K562 (cell line): ENCODE results near the gene MAPK1IP1L. TPM values are rescaled to one million over a fixed set of nuclear protein-coding genes. Genes with fewer than 3 reads are reported as not detected.

Experiments used
- ASH1L ChIP-seq: fragments of 450-650 bp; IDR thresholded peaks from 2 replicates; pipeline ENCODE4 v1.6.1; 2018; ENCODE audit warnings: borderline replicate concordance, mild to moderate bottlenecking, low read depth; ENCODE audit not compliant: partially characterized antibody
- BCLAF1 ChIP-seq, 2 experiments: fragments of 450-650 bp in 1 of 2; IDR thresholded peaks; 2 replicates each; pipeline ENCODE4 v1.6.1; 2011 to 2017; ENCODE audit warnings: low read depth in 2 of 2, antibody characterized with exemption in 1 of 2, borderline replicate concordance in 1 of 2, low read length in 1 of 2, mild to moderate bottlenecking in 1 of 2, mixed read lengths in 1 of 2; ENCODE audit not compliant: control insufficient read depth in 1 of 2
- BRD4 ChIP-seq: fragments of 200-600 bp; sonication (generic); IDR thresholded peaks from 2 replicates; pipeline ENCODE4 v1.6.1; 2017; ENCODE audit warnings: inconsistent platforms
- CTBP1 ChIP-seq: fragments of 450-650 bp; IDR thresholded peaks from 2 replicates; pipeline ENCODE4 v1.6.1; 2016; ENCODE audit warnings: borderline replicate concordance
- CTCF ChIP-seq, 3 experiments: IDR thresholded peaks in 2 of 3; conservative IDR thresholded peaks in 1 of 3; 2 replicates each; pipeline ENCODE4 v1.5.1; 2011 to 2012; ENCODE audit warnings: low read length in 3 of 3, mild to moderate bottlenecking in 3 of 3, control low read depth in 2 of 3, improper control_type of control experiment in 1 of 3, inconsistent platforms in 1 of 3, low read depth in 1 of 3, mixed read lengths in 1 of 3, moderate library complexity in 1 of 3; ENCODE audit not compliant: insufficient read depth in 2 of 3
- ELF1 ChIP-seq: fragments of 200-800 bp; sonication (Bioruptor generic); IDR thresholded peaks from 2 replicates; pipeline ENCODE4 v1.6.1; 2016; ENCODE audit warnings: missing genetic modification characterization, missing compliant biosample characterization
- GABPA ChIP-seq: fragments of 200-800 bp; sonication (Bioruptor generic); conservative IDR thresholded peaks from 2 replicates; pipeline ENCODE4 v1.6.1; 2016; ENCODE audit warnings: low read depth, missing genetic modification characterization, missing compliant biosample characterization
- OTX1 ChIP-seq: fragments of 450-650 bp; formaldehyde crosslinking; IDR thresholded peaks from 2 replicates; pipeline ENCODE4 v1.4.0; 2022; ENCODE audit warnings: mild to moderate bottlenecking
- PHF20 ChIP-seq: fragments of 450-650 bp; IDR thresholded peaks from 2 replicates; pipeline ENCODE4 v1.6.1; 2018; ENCODE audit not compliant: partially characterized antibody
- TCF3 ChIP-seq: sonication (generic); formaldehyde crosslinking; IDR thresholded peaks from 2 replicates; pipeline ENCODE4 v1.4.0; 2020; ENCODE audit warnings: mild to moderate bottlenecking, missing genetic modification reagents
- polyA plus RNA-seq, 8 experiments: library from polyadenylated mRNA; depleted of rRNA in 4 of 8; stranded (reverse) in 5 of 8; unstranded in 3 of 8; fragments of >200 nt; fragmentation: Nextera tagmentation in 2 of 8; fragmentation: Illumina TruSeq in 1 of 8; extraction: Ambion mirVana in 2 of 8; extraction: Trizol in 1 of 8; gene quantifications; 2 replicates each; pipeline versions ENCODE4 v1.2.1 to v1.2.3, GENCODE V29; 2011 to 2014; ENCODE audit warnings: inconsistent platforms in 1 of 8, missing spikeins in 1 of 8
- total RNA-seq, 7 experiments: library from RNA; depleted of rRNA in 6 of 7; stranded (reverse); fragments of >200 nt in 6 of 7; fragmentation: Illumina TruSeq in 2 of 7; extraction: Trizol in 2 of 7; gene quantifications; 2 replicates each; pipeline versions ENCODE4 v1.2.1 to v1.2.3, GENCODE V29; 2011 to 2021; ENCODE audit warnings: low replicate concordance in 1 of 7
- TF ChIP-seq, protein P1 (sequence below), 2 experiments: fragments of 450-650 bp in 1 of 2; sonication (generic) in 1 of 2; formaldehyde crosslinking in 1 of 2; IDR thresholded peaks; 2 replicates each; pipeline versions ENCODE4 v1.7.1 to v1.9.0; 2016 to 2022; ENCODE audit warnings: inconsistent platforms in 1 of 2, mild to moderate bottlenecking in 1 of 2, missing genetic modification reagents in 1 of 2

Gene MAPK1IP1L
- total and polyA plus RNA-seq, 9 of the 15 experiments (the other 6 are each of a cell fraction or from before 2014, with no cell fraction given): 32.7 to 99.4 (median 49.8) TPM

GRCh38 chr14:55051423-55052268 is at the start of gene MAPK1IP1L (continued):
- TF ChIP-seq, protein P1, sequence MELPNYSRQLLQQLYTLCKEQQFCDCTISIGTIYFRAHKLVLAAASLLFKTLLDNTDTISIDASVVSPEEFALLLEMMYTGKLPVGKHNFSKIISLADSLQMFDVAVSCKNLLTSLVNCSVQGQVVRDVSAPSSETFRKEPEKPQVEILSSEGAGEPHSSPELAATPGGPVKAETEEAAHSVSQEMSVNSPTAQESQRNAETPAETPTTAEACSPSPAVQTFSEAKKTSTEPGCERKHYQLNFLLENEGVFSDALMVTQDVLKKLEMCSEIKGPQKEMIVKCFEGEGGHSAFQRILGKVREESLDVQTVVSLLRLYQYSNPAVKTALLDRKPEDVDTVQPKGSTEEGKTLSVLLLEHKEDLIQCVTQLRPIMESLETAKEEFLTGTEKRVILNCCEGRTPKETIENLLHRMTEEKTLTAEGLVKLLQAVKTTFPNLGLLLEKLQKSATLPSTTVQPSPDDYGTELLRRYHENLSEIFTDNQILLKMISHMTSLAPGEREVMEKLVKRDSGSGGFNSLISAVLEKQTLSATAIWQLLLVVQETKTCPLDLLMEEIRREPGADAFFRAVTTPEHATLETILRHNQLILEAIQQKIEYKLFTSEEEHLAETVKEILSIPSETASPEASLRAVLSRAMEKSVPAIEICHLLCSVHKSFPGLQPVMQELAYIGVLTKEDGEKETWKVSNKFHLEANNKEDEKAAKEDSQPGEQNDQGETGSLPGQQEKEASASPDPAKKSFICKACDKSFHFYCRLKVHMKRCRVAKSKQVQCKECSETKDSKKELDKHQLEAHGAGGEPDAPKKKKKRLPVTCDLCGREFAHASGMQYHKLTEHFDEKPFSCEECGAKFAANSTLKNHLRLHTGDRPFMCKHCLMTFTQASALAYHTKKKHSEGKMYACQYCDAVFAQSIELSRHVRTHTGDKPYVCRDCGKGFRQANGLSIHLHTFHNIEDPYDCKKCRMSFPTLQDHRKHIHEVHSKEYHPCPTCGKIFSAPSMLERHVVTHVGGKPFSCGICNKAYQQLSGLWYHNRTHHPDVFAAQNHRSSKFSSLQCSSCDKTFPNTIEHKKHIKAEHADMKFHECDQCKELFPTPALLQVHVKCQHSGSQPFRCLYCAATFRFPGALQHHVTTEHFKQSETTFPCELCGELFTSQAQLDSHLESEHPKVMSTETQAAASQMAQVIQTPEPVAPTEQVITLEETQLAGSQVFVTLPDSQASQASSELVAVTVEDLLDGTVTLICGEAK (IDR thresholded peaks at IDR 0.05): peak; percentile 86
- TF ChIP-seq, protein P1 (CRISPR knock-in tag; IDR thresholded peaks at IDR 0.05): no peak
- TF ChIP-seq CTCF (IDR thresholded peaks at IDR 0.05 in 2 of 3, conservative IDR thresholded peaks at IDR 0.05 in 1 of 3; ENCODE audit: insufficient read depth in 2 of 3, low read depth in 1 of 3, low read length in 3 of 3) (peak; percentile 93 to 98 (median 98)), TCF3 (CRISPR knock-in tag) (peak; percentile 32), ELF1 (tag) (peak; percentile 94), OTX1 (peak; percentile 77; the same call in 1 of the 2 replicates), PHF20 (peak; percentile 85), BRD4 (peak; percentile 83), GABPA (tag) (peak; percentile 94), ASH1L (no peak), CTBP1 (peak; percentile 90), BCLAF1 (IDR thresholded peaks at IDR 0.05; ENCODE audit: borderline replicate concordance in 1 of 2, control insufficient read depth in 1 of 2, low read depth in 2 of 2, low read length in 1 of 2) (peak in 1 of 2 experiments; percentile 42; a peak in 1 of 4 replicates)
